Activated CD4-positive, alpha-beta T cell treated with anti-CD3 and anti-CD28 coated beads, Interleukin-2, amount 50 U/mL, for 48 hours (primary cell): ENCODE measurements around the gene TPD52L1.
"Not testable (repeated sequence)": the region's sequence is repeated elsewhere in the genome, so short reads cannot be mapped to it uniquely, and the experiment has no call there.

Experiments
- DNase-seq, 2 experiments: peaks; one replicate each; pipeline ENCODE4 v3.0.0-alpha.2; 2020

TPD52L1 gene

GRCh38 chr6:125280370-125281035, 126.9 kb downstream of the TPD52L1 start:
- DNase-seq: not testable (repeated sequence)

DNA sequence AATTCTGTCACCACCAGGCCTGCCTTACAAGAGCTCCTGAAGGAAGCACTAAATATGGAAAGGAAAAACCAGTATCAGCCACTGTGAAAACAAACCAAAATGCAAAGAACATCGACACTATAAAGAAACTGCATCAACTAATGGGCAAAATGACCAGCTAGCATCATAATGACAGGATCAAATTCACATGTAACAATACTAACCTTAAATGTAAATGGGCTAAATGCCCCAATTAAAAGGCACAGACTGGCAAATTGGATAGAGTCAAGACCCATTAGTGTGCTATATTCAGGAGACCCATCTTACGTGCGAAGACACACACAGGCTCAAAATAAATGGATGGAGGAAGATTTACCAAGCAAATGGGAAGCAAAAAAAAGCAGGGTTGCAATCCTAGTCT, 128.9 kb downstream of the TPD52L1 start:
- DNase-seq: not testable (repeated sequence)

DNA sequence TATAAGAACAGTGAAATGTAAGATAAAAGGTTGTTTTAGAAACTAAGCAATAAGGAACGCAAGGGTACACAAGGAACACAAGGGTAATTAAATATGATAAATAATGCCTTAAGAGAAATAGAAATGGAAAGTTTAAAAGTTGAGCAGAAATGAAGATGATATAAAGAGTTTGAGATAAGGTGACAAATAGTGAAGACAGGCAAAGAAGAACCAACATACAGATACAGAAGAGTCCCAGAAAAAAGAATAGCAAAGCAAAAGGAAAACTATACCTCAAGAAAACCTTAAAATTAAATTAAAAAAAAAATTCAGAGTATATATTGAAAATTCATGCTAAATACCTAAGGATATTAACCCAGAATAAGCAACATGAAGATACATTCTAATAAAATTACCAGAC, 131.8 kb downstream of the TPD52L1 start:
- DNase-seq: no peak

GRCh38 chr6:125285936-125286335, 132.4 kb downstream of the TPD52L1 start:
- DNase-seq: no peak

DNA sequence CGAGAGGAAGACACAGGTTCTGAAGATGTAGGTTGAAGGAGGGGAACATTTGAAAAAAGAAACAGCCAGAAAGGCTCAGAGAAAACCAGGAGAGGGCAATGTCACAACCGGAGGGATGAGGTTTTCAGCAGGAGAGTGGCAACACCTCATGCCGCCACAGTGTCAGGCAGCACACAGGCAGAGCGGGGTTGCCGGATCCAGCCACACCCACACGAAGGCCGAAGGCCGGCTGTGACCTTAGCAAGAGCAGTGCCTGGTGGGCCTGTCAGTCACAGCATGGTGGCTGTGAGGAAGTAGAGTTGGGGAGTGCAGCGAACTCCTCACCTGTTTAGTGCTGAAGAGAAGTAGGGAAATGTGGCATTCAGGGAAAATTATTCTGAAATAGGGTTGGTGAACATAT, 134.1 kb downstream of the TPD52L1 start:
- no peak for DNase-seq

DNA sequence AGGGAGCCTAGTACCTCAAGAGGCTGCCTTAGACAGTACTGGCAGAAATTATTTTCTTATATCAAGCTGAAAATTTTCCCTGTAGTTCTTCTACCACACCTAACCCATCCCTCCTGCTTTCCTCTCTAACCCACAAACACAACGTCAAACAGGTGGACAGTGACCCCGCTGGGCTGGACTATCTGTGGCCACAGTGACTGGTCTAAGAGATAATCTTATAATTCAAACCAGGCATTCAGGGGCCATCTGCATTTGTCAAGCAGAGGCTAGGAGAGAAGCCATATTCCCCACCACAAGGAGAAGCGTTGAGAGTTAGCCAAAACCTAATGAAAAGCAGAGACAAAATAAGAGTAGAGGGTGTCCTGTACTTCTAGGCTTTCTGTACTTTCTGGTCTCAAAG, 140.0 kb downstream of the TPD52L1 start:
- DNase-seq: no peak

- DNase-seq: no peak
Observed at GRCh38 chr6:125294036-125294435, 140.5 kb downstream of the TPD52L1 start.

DNA sequence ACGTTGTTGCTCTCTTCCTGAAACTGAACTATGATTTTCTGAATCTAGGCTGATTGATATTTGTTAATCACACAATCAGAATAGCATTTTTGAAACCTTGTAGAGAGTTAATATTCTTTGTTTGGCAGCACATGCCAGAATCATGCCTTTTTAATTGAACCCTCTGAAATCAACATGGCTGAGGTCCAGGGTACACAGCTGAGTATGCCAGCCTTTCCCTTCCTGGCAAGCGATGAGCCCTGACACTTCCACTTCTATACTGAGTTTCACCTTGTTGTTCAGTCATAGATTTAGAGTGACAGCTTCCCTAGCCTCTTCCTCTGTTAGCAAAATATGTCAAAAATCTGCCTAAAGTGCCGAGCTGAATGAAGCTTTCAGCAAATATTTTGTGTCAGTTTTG, 141.4 kb downstream of the TPD52L1 start:
- DNase-seq: no peak

- DNase-seq: no peak
Observed at GRCh38 chr6:125296471-125296870, 142.9 kb downstream of the TPD52L1 start.

- DNase-seq: no peak
Observed at GRCh38 chr6:125299257-125299656, 145.7 kb downstream of the TPD52L1 start.

GRCh38 chr6:125300992-125301434, 147.4 kb downstream of the TPD52L1 start:
- no peak for DNase-seq

DNA sequence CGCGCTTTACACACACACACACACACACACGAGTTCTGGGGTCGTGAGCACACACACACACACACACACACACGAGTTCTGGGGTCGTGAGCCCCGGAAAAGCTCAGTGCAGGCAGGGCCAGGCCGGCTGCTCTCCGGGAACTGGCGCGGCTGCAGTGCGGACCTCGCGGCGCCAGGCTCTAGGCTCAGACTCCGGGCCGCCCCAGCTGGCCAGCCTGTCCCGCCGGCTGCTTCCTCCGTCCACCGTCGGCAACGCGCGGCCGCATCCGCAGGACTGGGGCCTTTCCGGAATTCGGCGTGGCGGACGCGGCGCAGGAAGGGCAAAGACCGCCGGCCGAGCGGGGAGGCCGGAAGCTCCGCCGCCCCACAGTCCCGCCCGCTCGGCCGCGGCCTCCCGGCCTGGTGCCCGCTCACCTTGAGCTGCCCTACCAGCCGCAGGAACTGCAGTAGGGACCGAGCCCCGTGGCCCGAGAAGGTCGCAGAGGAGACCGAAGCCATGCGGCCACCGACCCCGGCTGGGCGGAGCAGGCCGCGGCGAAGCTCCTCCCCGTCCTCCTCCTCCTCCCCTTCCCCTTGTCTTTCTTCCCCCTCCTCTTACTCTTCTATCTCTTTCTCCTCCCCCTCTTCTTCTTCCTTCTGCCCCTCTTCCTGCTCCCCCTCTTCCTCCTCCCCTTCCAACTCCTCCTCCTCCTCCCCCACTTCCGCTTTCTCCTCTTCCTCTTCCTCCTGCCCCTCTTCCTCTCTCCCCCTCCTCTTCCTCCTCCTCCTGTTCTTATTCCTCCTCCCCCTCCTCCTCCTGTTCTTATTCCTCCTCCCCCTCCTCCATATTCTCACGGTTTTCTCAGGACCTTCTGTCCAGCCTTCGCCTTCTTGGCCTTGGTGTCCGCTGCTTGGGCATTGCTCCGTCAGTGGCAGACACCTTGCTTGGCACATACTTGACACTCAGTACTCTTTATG, 148.1 kb downstream of the TPD52L1 start, which contains the start of gene HDDC2:
Gene HDDC2 (minus strand): TSS at position 533 of the 957 bp plus-strand sequence. CDS start 35 bp downstream, at position 498.
- DNase-seq: peak; percentile 59 to 65

DNA sequence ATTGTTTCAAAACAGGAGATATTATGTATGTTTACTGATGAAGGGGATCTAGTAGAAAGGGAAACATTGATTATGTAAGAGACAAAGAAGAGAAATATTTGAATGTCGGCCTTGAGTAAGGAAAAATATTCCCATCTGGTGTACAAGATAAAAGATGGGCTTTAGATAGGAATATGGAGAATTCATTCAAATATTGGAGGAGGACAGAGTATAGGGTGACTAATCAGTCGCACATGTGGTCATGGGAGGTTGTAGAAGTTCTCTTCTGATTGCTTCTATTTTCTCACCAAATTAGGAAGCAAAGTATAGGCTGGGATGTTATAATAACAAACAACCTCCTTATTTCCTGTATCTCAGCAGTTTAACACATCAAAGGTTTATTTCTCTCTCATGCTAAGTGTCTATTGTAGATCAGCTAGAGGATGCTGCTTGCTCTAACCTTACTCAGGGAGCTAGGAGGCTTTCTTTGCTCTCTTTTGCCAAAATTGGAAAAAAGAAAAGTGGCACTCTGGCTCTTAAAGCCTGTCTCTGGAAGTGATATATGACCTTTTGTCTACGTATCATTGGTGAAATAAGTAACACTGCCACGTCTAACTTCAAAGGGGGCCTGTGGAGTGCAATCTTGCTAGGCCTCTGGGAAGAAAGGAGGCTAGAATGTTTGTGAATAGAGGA, 149.4 kb downstream of the TPD52L1 start:
- DNase-seq: no peak

GRCh38 chr6:125303512-125303854, 149.9 kb downstream of the TPD52L1 start:
- no peak for DNase-seq

- no peak for DNase-seq
Observed at GRCh38 chr6:125304970-125305660, 151.5 kb downstream of the TPD52L1 start.

DNA sequence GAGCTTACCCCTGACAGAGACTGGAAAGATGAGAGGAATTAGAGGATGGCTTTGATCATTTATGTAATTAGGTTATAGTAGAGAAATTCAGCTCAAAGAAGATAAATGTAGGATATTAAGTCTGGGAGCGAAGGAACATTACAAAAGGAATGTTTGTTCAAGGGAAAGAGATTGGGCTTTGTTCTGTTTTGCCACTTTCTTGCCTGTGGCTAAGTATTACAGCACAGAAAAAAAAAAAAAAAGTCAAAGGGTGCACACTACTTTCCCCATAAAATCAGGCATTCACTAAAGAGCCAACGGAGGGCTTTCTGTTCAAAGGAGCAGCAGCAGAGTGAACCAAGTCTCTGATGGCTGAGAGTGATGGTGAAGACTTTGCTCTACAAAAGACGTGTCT, 153.2 kb downstream of the TPD52L1 start:
- DNase-seq: no peak

DNA sequence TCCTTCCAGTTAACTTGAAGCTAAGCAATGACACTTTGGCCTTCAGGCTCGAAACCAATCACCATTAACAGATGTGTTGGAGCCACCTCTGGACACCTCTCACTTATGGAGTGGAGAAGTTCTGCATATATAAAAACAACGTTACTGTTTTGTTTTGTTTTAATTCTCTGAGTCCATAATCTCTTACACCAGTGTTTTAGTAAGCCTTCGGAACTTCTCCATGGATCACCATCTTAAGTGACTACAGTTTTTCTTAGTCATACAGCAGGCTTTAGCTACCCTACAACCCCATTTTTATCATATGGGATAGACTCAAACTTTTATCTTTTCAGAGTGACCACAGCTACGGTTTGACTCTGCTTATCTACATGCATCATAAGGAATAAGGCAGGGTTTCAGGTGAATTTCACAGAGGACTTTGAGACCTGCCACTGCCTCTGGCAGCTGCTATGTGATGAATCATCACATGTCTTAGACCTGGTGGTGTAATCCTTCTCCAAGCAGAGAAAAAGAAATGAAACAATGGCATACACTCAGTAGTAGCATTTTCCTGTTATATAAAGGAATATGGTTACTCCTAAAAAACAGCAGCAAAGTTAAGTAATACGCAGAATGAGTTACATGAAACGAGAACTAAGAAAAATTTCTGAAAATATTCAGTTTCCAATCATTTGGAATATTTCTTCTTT, 153.7 kb downstream of the TPD52L1 start:
- no peak for DNase-seq

- no peak for DNase-seq
Observed at GRCh38 chr6:125307964-125308615, 154.5 kb downstream of the TPD52L1 start.

DNA sequence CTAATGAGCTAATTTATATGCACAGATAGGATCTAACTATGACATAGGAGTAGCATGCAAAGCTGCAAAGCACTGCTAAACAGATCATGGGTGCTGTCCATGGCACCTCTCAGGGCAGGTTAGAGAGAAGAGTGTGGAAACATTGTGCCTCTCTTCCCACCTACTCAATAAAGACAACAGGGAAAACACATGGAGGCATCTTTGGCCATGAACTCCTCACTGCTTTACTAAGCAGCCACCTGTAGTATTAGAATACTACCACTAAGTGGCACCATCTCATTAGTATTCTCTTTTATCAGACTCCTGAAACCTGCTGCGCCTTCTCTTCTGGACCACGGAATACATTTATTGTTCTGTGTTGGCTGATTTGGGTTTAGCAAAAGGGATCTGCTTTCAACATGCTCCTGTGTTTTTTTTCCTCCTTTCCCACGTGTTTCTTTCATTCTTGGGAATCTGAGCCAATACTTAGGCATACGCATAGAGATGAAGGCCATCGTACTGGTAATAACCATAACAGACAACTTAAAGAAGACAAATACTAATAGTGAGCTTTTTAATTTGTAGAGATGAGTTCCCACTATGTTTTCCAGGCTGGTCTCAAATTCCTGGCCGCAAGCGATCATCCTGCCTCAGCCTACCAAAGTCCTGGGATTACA, 157.5 kb downstream of the TPD52L1 start:
- no peak for DNase-seq

- no peak for DNase-seq
Observed at GRCh38 chr6:125312478-125312877, 158.9 kb downstream of the TPD52L1 start.

DNA sequence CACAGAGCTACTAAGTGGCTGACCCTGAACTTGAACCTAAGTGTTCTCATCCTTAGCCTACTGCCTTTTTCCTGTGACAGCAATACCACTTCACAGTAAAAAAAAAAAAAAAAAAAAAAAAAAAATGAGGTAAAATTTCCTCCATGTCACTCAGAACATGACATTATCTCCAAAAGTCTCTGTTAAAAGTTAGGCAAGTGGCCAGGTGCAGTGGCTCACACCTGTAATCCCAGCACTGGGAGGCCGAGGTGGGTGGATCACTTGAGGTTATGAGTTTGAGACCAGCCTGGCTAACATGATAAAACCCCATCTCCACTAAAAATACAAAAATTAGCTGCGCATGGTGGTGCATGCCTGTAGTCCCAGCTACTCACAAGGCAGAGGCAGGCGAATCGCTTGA, 159.4 kb downstream of the TPD52L1 start:
- DNase-seq: no peak
